T-helper 2 cell treated with Interferon-gamma antibody and Interleukin-4, amounts not matched to agents 100 ng/mL and 5 ng/mL, for 36 hours (primary cell): ENCODE results near the gene RHOBTB1. TPM values are rescaled to one million over a fixed set of nuclear protein-coding genes. Genes with fewer than 3 reads are reported as not detected.

Experiments
- intact Hi-C: fragments of 100-400 bp; cut with micrococcal nuclease; formaldehyde crosslinking; loops from one replicate; pipeline ENCODE4 v1.15.1; 2023
- total RNA-seq: library from RNA; stranded (reverse); gene quantifications from 2 replicates; pipeline ENCODE4 v1.2.3, GENCODE V29; 2022

Gene RHOBTB1
- total RNA-seq, 1 donor from 2014 or later = not detected

DNA sequence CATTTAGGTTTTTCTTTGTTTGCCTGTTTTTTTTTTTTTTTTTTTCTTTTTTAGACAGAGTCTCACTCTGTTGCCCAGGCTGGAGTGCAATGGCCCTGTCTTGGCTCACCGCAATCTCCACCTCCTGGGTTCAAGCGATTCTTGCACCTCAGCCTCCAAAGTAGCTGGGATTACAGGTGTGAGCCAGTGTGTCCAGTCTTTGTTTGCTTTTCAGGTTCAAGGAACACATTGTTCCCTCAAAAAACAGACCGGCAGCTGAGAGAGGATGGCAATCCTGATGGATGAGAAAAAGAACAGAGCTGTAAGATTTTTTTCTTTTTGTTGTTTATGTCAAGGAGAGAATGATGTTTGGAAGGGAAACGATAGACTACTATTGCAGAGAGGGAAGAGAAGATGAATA is 23.3 kb upstream of the RHOBTB1 start:
- intact Hi-C loops = loop anchor here (10.0 kb wide), 1 partner anchor 522 kb away; no protein-coding TSS in a partner anchor

DNA sequence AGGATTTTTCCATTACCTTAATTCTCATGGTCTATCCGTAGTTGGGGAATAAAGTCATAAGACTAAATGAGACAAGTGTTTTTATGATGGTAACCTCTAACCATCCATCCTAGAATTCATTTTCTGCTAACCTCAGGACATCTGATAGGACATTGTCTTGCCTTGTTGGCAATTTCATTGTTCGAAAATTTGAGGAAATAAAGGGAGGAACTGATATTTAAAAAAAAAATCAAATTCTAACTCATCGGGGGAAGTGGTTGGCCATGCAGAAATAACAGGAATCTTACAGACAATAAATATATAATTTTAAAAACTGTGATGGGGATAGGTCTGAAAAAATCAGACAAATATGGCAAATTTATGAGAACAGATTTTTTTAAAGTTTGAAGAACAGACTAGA is 21.7 kb upstream of the RHOBTB1 start:
- intact Hi-C loops = loop anchor here (10.0 kb wide), 1 partner anchor 521 kb away; no protein-coding TSS in a partner anchor

DNA sequence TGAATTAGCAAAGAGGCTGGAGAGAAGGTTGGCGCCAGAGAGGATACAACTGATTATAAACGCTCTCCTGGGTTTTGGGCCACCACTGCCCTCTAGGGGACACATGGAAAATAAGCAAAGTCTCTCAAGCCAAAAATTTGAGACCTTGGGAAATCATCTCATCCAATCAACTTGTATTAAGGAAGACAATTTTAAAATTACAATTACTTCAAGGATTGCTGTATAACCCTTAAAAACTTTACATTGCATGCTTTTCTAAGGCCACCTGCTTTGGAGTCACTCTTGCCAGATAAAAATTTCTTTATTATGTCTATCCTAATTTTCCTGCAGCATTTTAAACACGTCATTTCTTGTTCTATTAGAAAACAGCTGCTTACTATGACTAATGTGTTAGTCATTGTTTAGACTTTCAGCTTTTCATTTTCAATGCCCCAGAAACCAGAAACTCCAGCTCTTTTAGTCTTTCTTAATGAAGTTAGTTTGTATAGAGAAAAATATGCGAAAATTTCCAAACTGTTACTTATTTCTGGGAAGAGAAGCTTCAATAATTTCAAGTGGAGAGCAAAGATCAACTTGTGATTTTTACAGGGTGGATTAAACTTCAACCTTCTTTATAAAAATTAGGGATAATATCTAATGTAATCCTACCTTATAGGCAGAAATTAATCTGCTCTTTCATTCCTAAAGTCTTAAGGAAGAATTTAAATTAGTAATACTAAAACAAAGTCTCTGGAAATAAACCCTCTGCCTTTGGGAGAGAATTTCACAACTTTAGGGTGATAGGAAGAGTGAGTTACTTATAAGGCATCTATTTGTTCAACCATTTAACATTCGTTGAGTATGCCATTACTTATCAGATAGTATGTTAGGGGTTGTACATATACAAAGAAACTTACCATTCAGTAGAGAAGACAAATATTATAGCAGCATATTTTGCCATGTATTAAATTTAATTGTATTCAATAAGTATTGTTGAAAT is 20.6 kb upstream of the RHOBTB1 start:
- intact Hi-C loops = loop anchor here (1.0 to 10.0 kb wide), 3 partner anchors 81 to 520 kb away; no protein-coding TSS in a partner anchor

DNA sequence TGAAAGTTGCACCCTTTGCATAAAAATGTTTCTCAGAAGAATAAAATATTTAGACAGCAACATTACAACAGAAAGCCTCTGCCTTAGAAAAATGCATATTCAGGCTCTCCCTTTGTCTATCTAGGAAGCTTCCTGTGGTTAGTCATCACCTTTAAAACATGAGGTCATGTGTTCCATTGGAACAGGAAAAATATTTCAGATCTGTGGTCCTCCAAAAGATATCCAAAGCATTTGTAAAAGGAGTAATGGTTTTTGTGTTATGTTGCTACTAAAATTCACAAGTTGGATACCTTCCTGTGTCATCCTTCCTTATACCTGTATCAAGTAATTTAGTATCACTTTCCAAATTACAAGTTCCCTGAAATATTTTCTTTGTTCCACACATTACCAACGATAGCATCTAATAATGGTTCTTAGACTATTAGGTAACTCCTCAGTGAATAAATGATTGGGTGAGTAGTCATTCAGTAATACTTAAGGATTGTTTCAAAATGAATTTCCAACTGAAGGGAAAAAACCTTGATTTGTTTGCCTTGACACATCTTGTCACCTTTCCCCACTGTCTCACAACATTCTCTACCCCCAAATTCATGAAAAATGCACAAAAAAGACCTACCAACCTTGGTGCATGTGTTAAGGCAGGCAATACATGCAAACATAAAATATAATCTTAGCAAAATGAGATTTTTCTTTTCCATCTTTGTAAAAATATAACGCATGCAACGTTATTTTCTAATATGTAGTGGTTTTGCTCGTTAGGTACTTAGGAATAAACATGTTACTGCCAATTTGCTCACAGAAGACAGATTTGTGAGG is 19.7 kb upstream of the RHOBTB1 start:
- intact Hi-C loops = loop anchor here (1.0 to 10.0 kb wide), 3 partner anchors 80 to 519 kb away; no protein-coding TSS in a partner anchor

DNA sequence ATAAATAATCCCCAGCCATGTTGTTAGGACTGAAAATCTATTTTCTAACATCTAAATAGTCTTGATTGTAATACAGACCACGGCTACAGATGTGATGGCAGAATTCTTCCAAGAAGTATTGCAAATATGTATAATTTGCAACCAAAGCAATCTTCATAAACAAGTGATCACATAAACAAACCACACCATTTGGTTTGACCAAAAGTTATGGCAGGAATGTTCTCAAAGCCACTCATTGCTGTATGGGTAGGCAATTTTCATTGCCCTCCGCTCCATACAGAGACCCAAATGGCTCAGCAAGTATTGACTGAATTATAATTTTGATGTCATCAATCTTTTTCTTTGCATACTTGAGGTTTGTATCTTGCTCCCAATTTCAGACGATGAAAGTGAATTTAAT is 19.0 kb upstream of the RHOBTB1 start:
- intact Hi-C loops = loop anchor here (10.0 kb wide), 1 partner anchor 518 kb away; no protein-coding TSS in a partner anchor

DNA sequence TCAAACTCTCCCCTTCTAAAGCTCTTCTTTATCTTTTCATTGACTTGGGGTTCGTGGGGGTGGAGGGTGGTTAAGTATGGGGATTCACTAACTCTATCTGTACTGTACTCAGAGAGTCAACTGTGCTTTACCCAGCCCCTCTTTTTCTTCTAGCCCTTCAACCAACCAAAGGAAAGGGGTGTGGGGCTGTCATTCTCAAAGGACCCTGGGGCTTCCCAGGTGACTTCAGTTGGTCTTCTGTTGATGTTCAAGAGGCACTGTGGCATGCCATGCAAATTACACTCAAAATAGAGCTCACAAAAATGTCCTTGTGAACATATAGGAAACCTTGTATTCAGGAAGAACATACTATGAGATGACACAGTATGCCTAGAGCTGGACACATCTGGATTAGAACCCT is 16.9 kb upstream of the RHOBTB1 start:
- intact Hi-C loops = loop anchor here (2.0 to 10.0 kb wide), 2 partner anchors 16 to 516 kb away; partner anchors contain the start of gene RHOBTB1

DNA sequence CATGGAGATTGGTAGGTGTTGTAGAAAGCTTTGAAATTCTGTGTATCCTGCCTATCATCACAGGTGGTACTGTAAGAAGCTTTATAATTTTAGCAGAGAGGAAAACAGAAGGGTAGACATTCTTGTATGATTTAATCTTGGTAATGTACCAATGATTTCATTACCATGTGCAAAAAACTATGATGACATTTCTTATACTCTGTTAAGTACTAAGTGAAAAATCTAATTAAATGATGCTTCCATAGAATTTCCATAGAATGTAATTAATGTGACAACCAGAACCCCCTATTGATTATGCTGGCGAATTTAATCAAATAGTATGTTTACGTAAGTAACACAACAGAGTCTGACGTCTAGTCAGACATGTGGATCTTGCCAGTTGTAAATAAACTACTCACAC is 16.0 kb upstream of the RHOBTB1 start:
- intact Hi-C loops = loop anchor here (2.0 to 10.0 kb wide), 2 partner anchors 15 to 515 kb away; partner anchors contain the start of gene RHOBTB1

DNA sequence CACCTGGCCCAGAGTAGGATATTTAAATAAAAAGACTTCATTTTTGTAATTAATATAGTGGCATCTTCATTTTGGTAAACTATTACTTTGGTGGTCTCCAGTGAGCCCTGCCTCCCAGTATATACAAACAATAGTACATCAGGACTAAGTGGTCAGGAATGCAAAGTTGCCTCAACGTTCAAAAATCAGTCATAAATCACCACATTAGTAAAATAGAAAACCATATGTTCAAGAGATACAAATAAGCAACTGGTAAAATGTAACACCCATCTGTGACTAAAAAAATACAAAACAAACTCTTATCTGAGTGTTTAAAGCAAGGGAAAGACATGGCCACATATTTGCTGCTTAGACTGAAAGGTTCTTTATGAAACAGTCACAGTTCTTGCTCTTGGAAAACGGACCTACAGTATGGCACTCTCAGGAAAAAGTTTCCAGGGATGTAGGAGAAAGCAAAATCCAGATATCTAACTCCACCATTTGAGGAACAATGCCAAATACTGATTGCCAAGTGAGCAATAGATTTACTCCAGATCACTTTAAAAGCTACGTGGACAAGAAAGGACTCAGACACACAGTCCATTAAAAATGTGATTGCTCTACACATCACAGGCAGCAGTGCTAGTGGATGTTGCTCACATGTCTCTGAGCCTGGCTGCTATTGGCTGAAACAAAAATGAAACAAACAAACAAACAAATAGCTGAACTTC is 15.1 kb upstream of the RHOBTB1 start:
- intact Hi-C loops = no loop called here

DNA sequence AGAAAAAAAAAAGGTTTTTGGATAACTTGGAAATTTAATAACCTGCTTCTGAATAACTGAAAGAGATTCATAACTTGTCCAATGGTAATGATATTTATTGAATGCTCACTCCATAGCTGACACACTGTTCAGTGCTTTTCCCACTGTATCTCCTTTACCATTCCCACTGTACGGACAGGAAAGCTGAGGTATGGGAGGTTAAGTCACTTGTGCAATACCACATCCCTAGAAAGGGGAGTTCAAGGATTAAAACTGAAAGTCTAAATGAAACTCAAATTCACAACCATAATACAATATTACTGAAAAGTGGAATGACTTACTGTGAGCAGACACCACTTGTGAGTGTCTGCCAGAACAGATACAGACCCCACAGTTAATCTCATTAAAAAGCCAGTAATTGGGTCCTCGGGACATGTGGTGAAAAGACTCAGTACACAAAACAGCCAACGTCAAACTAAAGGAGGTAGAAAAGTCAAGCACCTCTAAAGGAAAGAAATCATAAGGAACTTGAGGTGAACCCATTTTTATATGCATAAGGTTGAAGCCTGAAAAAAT is 13.8 kb upstream of the RHOBTB1 start:
- intact Hi-C loops = no loop called here

DNA sequence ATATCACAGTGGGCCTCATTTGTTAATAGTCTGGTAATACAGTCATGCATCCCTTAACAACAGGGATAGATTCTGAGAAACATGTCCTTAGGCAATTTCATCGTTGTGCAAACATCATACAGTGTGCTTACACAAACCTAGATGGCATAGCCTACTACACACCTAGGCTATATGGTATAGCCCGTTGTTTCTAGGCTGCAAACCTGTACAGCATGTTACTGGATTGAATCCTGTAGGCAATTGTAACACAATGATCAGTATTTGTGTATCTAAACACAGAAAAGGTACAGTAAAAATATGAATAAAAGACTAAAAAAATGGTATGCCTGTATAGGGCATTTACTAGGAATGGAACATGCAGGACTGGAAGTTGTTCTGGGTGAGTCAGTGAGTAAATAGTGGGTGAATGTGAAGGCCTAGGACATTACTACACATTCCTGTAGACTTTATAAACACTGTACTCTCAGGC is 12.0 kb upstream of the RHOBTB1 start:
- intact Hi-C loops = no loop called here

DNA sequence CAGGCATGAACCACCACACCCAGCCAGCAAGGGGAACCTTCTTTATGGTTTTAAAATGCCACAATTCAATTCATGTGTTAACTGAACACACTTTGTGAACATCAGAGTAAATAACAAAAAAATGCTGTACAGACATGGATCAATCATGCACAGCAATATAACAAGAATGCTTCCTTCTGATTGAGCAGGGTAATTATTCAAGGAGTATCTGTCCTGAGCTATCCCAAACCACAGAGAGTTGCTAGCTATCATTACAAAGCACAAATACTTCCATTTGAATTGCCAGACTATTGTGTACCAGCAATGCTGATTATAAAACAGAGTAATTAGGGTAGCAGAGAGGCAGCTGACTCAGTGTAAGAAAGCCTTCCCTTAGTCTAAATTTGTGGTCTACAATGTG is 11.3 kb upstream of the RHOBTB1 start:
- intact Hi-C loops = no loop called here

DNA sequence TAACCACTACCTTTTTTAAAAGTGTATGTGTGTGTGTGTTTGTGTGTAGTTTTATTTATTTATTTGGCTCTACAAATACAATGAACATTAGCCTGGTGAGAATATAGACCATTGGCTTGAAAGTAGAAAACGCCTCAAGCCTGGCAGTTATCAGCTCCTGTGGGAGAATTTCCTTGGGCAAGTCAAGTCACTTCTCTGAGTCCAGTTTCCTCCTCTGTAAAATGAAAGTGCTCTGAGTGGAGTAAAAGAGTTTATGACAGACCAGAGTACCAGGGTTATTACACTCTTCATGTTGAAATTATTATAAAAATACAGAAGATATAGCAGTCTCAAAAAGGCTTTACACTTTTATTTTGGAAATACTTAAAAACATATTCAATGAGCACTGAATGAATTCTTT is 10.1 kb upstream of the RHOBTB1 start:
- intact Hi-C loops = loop anchor here (5.0 kb wide), 1 partner anchor 52 kb away; no protein-coding TSS in a partner anchor

DNA sequence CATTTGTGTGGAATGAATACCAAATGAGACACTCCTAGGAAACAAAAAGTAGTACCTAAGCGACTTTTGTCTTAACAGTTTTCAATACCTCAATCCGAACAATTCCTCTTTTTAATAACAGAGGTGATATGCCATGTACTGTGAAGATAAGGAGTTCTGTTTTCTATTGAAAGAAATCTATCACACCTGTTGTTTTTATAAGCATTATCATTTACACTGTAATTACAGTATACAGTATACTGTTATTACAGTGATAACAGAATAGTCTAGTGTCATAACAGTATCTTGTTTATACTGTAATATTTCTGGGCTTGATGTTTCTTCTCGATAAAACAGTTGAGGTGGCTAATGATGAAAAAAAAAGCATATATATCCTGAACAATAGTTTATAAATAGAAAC is 9.4 kb upstream of the RHOBTB1 start:
- intact Hi-C loops = loop anchor here (5.0 kb wide), 1 partner anchor 51 kb away; no protein-coding TSS in a partner anchor

DNA sequence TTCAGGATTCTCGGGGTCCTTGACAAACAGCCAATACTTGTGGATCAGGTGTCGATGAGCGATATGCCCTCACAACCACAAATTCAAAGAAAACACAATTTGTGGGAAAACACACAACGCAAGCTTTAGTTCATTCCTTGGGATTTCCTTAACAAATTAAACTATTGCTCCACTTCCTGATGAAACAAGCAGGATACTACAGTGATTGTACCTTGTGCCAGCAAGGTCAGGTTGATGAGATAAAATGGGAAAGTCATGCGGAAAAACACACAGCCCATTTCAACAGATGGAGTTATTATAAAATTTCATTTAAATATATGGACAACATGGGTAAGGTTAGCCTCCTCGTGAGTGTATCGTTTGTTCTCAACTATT is 8.8 kb upstream of the RHOBTB1 start:
- intact Hi-C loops = loop anchor here (5.0 kb wide), 1 partner anchor 51 kb away; no protein-coding TSS in a partner anchor

DNA sequence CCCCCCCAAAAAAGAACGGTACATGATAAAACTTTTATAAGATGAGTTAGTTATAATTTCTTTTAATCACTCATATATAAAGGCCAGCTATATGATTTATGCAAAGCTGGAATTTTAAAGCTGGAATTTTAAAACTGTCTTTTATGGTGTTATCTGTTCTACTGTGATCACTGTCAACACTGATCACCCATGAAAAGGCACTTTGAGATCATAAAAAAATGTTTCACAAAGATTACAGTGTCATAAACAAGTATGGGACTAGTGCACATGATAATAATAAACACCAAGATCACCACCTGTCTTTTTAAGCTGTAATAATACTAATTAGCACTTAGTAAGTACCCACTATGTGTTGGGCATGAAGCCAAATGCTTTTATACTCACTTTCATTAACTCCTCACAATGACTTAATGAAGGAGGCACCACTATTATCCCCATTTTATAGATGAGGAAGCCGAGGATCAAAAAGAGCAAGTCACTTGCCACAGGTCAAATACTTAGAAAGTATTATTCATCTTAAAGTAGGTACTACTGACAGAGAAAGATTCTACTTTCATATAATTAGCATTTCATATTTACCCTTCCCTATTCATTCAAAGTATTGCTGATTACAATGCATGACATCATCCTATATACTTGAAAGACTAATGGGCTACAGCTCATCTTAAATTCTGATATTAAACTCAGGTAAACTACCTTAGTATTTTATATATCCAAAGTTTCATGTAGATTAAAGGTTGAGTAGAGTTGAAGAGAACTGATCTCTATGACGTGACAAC is 8.3 kb upstream of the RHOBTB1 start:
- intact Hi-C loops = loop anchor here (5.0 kb wide), 1 partner anchor 50 kb away; no protein-coding TSS in a partner anchor

DNA sequence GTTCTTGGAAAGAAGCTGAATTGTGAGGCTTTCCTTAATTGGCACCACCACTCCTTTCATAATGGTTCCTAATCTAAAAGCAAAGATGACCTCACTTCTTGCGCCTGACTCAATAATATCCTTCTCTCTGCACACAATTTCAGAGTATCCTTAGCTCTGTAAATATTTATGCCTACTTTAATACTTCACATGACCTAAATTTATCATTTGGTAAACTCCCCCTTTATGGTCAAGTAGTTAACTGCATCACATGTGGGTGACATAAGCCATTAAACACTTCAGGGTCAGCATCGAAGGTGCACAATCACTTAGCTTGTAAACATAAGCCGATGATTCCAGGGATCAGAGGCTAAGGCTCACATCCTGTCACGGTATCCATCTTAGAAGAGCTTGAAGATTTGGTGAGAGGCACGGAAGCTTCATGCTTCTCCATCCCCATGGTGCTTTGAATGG is 7.3 kb upstream of the RHOBTB1 start:
- intact Hi-C loops = loop anchor here (5.0 kb wide), 1 partner anchor 49 kb away; no protein-coding TSS in a partner anchor

DNA sequence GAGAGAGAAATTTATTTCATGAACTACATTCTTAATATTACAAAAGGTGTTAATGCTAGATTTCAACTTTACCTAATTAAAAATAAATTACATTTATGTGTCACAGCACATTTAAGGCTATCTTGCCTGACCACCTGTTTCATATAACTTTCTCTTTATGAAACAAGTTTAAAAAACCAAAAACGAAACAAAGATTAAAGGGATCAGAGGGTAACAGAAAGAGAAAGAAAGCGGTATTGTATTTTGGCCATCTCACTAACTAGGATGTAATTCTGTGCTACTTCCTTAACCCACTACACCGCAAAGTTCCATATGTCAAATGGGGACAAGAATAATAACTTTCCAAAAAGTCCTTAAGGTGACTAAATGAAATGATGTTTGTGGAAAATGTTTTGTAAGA is 6.3 kb upstream of the RHOBTB1 start:
- intact Hi-C loops = loop anchor here (5.0 kb wide), 1 partner anchor 48 kb away; no protein-coding TSS in a partner anchor

DNA sequence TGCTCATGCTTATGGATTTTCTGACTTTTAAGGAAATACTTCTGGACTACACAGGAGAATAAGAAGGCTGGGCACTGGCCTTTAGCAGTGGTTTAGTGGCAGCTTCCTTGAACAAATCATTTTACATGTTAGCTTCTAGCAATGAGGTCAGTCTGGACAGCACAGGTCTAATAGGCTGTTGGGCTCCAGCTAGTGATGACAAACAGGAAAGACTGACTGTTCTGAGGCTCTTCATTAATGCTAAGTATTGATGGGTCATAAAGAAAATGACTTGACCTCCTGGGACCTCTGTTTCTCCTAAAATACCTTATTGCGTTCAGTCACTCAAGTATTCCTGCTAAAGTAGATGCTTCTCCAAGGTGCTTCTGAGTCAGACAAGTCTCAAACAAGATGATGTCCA is 4.9 kb upstream of the RHOBTB1 start:
- intact Hi-C loops = loop anchor here (10.0 kb wide), 1 partner anchor 336 kb away; no protein-coding TSS in a partner anchor

DNA sequence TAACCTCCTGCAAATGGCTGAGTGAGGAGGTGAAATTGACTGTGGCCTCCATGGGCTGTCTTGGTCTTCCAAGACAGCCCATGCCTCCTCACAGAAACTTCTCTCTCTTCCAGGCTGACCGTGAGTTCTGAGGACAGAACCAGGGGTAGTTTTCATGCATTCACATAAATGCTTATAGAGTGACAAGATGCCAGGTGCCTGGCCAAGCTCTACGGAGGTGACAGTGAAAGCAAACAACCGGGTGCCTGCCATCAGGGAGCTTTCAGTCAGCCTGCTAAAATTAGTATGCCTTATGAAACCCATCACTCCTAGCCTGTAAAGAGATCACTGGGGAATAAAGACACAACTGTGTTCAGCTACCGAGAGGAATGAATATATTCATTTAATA is 919 bp upstream of the RHOBTB1 start:
- intact Hi-C loops = loop anchor here (2.0 to 10.0 kb wide), 2 partner anchors 16 to 340 kb away; no protein-coding TSS in a partner anchor
